ENCODE results near the gene PPT1. TPM values are rescaled to one million over a fixed set of nuclear protein-coding genes. Genes with fewer than 3 reads are reported as not detected.
"Not testable (repeated sequence)": the region's sequence is repeated elsewhere in the genome, so short reads cannot be mapped to it uniquely, and the experiment has no call there.

PPT1 gene
- total RNA-seq, 2 donors from 2014 or later: 86.2 to 126 TPM

DNA sequence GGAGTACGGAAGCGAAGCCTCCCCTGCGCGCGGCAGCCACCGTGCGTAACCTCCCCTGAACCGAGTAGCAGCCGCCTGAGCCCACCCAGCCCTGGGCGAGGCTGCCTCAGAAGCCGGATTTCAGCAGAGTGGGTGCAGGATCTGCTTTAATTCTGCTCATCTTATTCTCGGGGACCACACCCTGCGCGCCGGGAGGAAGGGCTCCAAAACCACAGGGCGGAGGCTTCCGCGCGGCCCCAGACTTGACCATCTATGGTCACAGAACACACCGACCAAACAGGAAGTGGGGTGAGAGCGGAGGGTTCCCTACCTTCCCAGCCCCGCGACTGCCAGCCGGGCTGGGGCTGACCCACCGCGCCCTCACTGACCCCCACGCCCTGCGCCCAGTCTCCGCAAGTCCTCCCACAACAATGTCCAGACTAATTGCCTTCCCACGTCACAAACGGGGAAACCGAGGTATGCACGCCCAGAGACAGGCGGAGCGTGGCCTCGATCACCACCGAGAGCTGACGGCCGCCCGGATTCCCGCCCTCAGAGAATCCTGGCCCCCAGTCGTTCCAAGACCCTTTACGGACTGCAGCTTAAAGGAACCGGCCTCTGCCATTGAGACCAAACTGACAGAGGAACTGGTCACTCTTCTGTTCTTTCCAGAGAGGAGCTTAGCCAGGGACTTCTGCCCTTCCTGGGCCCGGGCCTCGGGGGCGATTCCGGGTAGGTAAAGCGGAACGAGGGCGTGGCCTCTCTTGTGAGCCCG lies 57.1 kb downstream of the PPT1 start:
- Histone ChIP-seq H3K36me3 (no peaks in the 10 kb centered on the region), H3K27me3 (replicated peaks; ENCODE audit: insufficient read depth) (no peaks in the 10 kb centered on the region), H3K27ac (peak overlapping the region; percentile 93 to 98), H3K4me1 (replicated peaks) (peaks cover 17% of the 10 kb centered on the region), H3K9me3 (no peaks in the 10 kb centered on the region), H3K4me3 (peak overlapping the region; percentile 69 to 83)
- WGBS: under 1% methylated on average over 52 of the region's 52 CpGs
- peak; percentile 84 for DNase-seq (ENCODE audit: low spot score)
- TF ChIP-seq, protein P1, sequence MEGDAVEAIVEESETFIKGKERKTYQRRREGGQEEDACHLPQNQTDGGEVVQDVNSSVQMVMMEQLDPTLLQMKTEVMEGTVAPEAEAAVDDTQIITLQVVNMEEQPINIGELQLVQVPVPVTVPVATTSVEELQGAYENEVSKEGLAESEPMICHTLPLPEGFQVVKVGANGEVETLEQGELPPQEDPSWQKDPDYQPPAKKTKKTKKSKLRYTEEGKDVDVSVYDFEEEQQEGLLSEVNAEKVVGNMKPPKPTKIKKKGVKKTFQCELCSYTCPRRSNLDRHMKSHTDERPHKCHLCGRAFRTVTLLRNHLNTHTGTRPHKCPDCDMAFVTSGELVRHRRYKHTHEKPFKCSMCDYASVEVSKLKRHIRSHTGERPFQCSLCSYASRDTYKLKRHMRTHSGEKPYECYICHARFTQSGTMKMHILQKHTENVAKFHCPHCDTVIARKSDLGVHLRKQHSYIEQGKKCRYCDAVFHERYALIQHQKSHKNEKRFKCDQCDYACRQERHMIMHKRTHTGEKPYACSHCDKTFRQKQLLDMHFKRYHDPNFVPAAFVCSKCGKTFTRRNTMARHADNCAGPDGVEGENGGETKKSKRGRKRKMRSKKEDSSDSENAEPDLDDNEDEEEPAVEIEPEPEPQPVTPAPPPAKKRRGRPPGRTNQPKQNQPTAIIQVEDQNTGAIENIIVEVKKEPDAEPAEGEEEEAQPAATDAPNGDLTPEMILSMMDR (IDR thresholded peaks at IDR 0.05): no peak
- peak; percentile 94 for TF ChIP-seq POLR2A (IDR thresholded peaks at IDR 0.05)
- no peak for TF ChIP-seq POLR2AphosphoS5 (IDR thresholded peaks at IDR 0.05)
- intact Hi-C loops (cut with DNase I): no loop called here

DNA sequence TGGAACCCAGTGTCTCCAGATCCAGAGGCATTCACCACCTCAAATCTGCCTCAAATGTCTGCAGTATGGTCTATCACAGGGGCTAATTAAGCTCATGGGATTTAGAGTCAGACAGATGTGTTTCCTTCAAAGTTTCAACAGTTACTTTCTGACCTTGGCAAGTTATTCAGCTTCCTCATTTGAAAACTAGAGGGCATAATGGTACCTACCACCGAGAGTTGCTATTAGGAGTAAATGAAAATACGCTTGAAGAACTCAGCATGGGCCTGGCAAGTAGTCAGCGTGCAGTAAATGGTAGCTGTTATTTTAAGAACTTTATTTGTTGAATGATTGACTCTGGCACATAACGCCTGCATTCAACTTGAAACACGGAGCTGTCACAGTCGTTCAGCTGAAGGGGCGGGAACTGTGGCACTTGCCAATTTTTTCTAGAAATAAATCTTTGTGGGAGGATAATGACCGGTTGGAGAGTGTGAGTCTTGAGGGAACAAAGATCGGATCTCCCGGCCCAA lies 57.8 kb downstream of the PPT1 start:
- H3K4me1 ChIP-seq (replicated peaks): peaks cover 17% of the 10 kb centered on the region
- intact Hi-C loops (cut with DNase I): no loop called here
- TF ChIP-seq POLR2A (IDR thresholded peaks at IDR 0.05) (no peak), POLR2AphosphoS5 (IDR thresholded peaks at IDR 0.05) (peak; percentile 20)
- TF ChIP-seq, protein P1 (IDR thresholded peaks at IDR 0.05): peak in 1 of 4 experiments; percentile 37
- H3K9me3 ChIP-seq: no peaks in the 10 kb centered on the region
- peak overlapping the region; percentile 69 to 83 for H3K4me3 ChIP-seq
- WGBS: under 1% methylated on average over 10 of the region's 10 CpGs
- peak overlapping the region; percentile 93 to 98 for H3K27ac ChIP-seq
- H3K36me3 ChIP-seq: no peaks in the 10 kb centered on the region
- no peaks in the 10 kb centered on the region for H3K27me3 ChIP-seq (replicated peaks; ENCODE audit: insufficient read depth)
- peak; percentile 47 for DNase-seq (ENCODE audit: low spot score)

DNA sequence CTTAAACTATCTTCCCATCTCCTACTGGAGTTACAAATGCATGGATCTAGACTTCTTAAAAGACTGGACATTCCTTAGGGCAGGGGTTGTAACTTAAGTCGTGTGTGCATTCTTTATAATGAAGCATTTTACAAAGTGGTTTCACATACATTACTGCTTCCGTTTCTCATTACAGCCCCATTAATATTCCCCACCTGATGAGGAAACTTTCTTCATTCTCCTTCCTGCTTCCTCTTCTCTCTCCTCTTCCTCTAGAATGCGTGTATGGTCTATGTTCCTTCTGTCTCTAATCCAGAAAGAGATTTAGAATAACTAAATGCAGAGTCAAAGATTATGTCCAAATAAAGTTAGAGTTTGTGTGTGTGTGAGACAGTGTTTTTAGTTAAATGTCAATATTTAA lies 58.4 kb downstream of the PPT1 start:
- 68% methylated on average over 3 of the region's 3 CpGs for WGBS
- no peak for TF ChIP-seq POLR2A (IDR thresholded peaks at IDR 0.05)
- TF ChIP-seq POLR2AphosphoS5 (IDR thresholded peaks at IDR 0.05): no peak
- TF ChIP-seq, protein P1 (IDR thresholded peaks at IDR 0.05): no peak

DNA sequence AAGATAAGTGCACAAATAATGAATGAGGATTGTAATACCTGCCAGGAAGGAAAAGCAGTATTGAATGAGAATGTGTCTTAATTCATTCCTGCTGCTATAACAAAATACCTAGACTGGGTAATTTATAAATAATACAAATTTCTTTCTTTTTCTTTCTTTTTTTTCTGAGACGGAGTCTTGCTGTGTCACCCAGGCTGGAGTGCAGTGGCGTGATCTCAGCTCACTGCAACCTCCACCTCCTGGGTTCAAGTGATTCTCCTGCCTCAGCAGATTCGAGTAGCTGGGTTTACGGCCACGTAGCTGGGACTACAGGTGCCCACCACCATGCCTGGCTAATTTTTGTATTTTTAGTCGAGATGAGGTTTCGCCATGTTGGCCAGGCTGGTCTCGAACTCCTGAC lies 59.8 kb downstream of the PPT1 start:
- DNase-seq (ENCODE audit: low spot score); intact Hi-C loops (cut with DNase I); H3K36me3 ChIP-seq; H3K9me3 ChIP-seq; H3K4me3 ChIP-seq; H3K27me3 ChIP-seq (replicated peaks; ENCODE audit: insufficient read depth): not testable (repeated sequence)
- H3K27ac ChIP-seq: peak overlapping the region in 1 of 2 donors; percentile 29
- WGBS: 87% methylated on average over 8 of the region's 8 CpGs
- H3K4me1 ChIP-seq (replicated peaks): peaks cover 13% of the 10 kb centered on the region

More for the DNA sequence above, 58.4 kb downstream of the PPT1 start:
- Histone ChIP-seq H3K36me3 (no peaks in the 10 kb centered on the region), H3K27me3 (replicated peaks; ENCODE audit: insufficient read depth) (no peaks in the 10 kb centered on the region), H3K27ac (peak overlapping the region; percentile 93 to 98), H3K4me3 (no peak overlapping the region), H3K9me3 (no peaks in the 10 kb centered on the region), H3K4me1 (replicated peaks) (peaks cover 17% of the 10 kb centered on the region)
- no peak for DNase-seq (ENCODE audit: low spot score)
- intact Hi-C loops (cut with DNase I): no loop called here

DNA sequence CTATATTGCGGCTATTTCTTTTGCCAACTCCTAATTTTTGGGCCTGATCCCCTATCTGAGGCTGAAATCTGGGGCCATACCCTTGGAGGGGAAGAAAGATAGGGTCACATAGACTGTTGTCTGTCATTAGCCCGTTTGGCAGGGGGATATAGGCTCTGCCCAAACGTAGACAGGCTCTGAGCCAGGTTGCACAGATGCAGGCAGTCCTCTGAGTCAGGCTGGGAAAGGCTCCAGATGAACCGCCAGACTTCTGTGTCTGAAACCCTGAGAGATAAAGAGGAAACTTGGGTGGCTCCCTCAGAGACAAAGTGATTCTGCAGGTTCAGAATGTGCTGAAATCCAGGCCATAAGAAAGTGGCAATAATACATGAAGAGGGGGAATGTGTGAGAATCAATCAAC lies 60.5 kb downstream of the PPT1 start:
- peak overlapping the region; percentile 29 to 58 for H3K27ac ChIP-seq
- H3K4me3 ChIP-seq: no peak overlapping the region
- H3K4me1 ChIP-seq (replicated peaks): peaks cover 7% of the 10 kb centered on the region
- DNase-seq (ENCODE audit: low spot score): peak; percentile 80
- intact Hi-C loops (cut with DNase I): no loop called here
- H3K9me3 ChIP-seq: no peaks in the 10 kb centered on the region
- no peaks in the 10 kb centered on the region for H3K36me3 ChIP-seq
- no peaks in the 10 kb centered on the region for H3K27me3 ChIP-seq (replicated peaks; ENCODE audit: insufficient read depth)
- whole genome bisulfite sequencing: 3% methylated on average over 4 of the region's 4 CpGs
- TF ChIP-seq, protein P1 (IDR thresholded peaks at IDR 0.05): no peak
- TF ChIP-seq POLR2AphosphoS5 (IDR thresholded peaks at IDR 0.05): peak; percentile 62
- no peak for TF ChIP-seq POLR2A (IDR thresholded peaks at IDR 0.05)

Data from prostate gland (tissue), 2 donors.